DOHH2 (cell line): ENCODE results near the gene SYNGR2.

Experiments used
- CTCF ChIP-seq: fragments of 200-600 bp; sonication (generic); IDR thresholded peaks from one replicate; pipeline ENCODE4 v1.5.1; 2014; ENCODE audit warnings: antibody characterized with exemption, mild to moderate bottlenecking, low read depth, low read length; ENCODE audit not compliant: poor library complexity, severe bottlenecking
- EZH2phosphoT487 ChIP-seq: fragments of 200-600 bp; sonication (generic); IDR thresholded peaks from 2 replicates; pipeline ENCODE4 v1.6.1; 2017; ENCODE audit warnings: borderline replicate concordance, mild to moderate bottlenecking, antibody characterized with exemption, low read length, moderate library complexity, mixed read lengths

- TF ChIP-seq CTCF (no peak), EZH2phosphoT487 (no peak)
Measured at GRCh38 chr17:78138204-78139060, 29.9 kb upstream of the SYNGR2 start.
